Stomach smooth muscle (tissue), 2 donors: ENCODE data around the gene RXRB.

Source experiments
- H3K27ac ChIP-seq: one replicate; pipeline ENCODE4 v1.7.0; 2013; ENCODE audit warnings: mild to moderate bottlenecking, low read length, inconsistent platforms
- H3K27me3 ChIP-seq, 2 donors: one replicate each; pipeline ENCODE4 v1.7.0; 2013; ENCODE audit warnings: low read length in 2 of 2; ENCODE audit not compliant: insufficient read depth in 2 of 2, control insufficient read depth in 1 of 2
- H3K36me3 ChIP-seq, 2 donors: one replicate each; pipeline ENCODE4 v1.7.0; 2013; ENCODE audit warnings: low read length in 2 of 2; ENCODE audit not compliant: control insufficient read depth in 2 of 2, insufficient read depth in 2 of 2
- H3K4me1 ChIP-seq: one replicate; pipeline ENCODE4 v1.7.0; 2013; ENCODE audit warnings: low read length; ENCODE audit not compliant: control insufficient read depth, insufficient read depth
- H3K4me3 ChIP-seq, 2 donors: one replicate each; pipeline ENCODE4 v1.7.0; 2013; ENCODE audit warnings: low read length in 2 of 2
- H3K9ac ChIP-seq, 2 donors: one replicate each; pipeline ENCODE4 v1.7.0; 2013; ENCODE audit warnings: low read length in 2 of 2, mild to moderate bottlenecking in 1 of 2
- H3K9me3 ChIP-seq, 2 donors: one replicate each; pipeline ENCODE4 v1.7.0; 2013; ENCODE audit warnings: low read length in 2 of 2; ENCODE audit not compliant: control insufficient read depth in 2 of 2
- donor health status: healthy.
- donor health status: Pancreatic carcinoma.

RXRB gene

DNA sequence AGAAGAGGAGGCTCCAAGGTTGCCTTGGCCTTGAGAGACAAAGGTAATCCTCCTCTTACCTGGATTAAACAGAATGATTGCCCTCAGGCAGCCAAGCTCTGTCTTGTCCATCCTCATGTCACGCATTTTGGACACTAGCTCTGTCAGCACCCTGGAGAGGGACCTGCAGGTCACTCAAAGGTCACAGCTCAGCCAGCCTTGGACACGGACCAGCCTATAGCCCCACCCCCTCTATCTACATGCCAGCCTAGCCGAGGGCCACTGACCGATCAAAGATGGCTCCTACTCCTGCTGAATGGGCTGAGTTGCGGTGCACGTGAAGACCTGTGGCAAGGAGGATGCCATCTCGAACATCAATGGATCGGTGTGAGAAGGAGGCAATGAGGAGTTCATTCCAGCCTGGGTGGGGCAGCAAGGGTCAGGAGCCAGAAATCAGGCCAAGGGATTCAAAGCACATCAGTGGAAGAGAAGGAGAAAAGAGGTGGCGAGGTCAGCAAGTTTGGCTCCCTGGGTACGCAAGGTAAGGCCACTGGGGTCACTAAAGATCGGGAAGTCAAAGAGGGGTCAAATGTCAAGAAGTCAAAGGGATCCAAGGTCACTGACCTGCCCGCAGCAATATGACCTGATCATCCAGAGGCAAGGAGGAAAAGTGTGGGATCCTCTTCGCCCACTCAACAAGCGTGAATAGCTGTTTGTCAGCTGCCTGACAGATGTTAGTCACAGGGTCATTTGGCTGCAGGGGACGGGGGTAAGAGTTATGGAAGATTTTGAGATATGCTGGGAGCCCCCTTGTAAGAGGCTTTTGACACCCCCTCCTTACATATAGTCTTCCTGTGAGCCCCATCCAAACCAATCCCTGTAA lies 4.9 kb downstream of the RXRB start:
- H3K4me3 ChIP-seq, result no peak overlapping the region
- peaks cover 10 to 15% of the 10 kb centered on the region in 2 donors for H3K27me3 ChIP-seq
- peaks cover 24 to 31% of the 10 kb centered on the region in 2 donors for H3K36me3 ChIP-seq
- no peak overlapping the region for H3K27ac ChIP-seq
- peaks cover 34% of the 10 kb centered on the region for H3K4me1 ChIP-seq
- no peak overlapping the region for H3K9ac ChIP-seq
- no peaks in the 10 kb centered on the region for H3K9me3 ChIP-seq

DNA sequence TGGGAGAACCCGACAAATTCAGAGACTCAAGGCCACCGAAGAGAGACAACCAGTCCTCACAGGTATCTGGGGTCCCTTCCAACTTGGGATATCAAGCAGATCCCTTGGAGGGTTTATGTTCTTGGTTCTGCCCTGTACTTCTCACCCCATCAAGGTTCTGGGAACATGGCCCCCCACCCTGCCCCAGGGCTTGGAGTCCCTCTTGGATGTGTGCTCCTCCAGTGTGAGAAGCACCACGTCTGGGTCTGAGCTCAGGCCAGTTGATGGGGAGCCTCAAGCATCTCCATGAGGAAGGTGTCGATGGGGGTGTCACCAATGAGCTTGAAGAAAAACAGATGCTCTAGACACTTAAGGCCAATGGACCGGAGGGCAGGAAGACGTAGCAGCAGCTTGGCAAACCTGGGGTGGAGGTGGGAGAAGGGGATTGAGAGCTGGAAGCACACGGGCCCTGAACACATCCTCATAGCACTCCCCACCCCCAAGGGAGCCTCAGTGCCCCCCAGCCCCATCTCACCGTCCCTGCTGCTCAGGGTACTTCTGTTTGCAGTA lies 6.0 kb downstream of the RXRB start:
- Histone ChIP-seq H3K4me3 (no peak overlapping the region), H3K27me3 (peaks cover 14 to 21% of the 10 kb centered on the region in 2 donors), H3K4me1 (peaks cover 31% of the 10 kb centered on the region), H3K9me3 (no peaks in the 10 kb centered on the region), H3K9ac (no peak overlapping the region), H3K36me3 (peaks cover 24 to 31% of the 10 kb centered on the region in 2 donors), H3K27ac (peak overlapping the region; percentile 11)

DNA sequence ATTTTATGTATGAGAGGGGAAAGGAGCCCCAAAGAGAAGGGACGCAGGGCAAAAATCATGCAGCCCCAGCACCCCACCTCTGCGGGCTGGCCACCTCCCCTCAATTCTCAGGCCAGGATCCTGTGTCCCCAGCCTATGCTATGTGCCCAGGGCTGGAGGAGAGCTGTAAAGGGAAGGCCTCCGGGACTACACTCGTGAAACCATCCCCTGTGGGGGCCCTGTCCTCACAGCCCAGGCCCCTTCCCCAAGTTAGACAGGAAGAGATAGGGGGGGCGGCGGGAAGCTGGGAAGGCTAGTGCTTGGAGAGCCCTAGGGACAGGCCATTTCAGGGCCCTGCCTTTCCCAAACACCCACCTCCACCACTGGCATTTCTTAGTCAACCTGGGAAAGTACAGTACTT lies 6.8 kb downstream of the RXRB start:
- Histone ChIP-seq H3K27ac (peak overlapping the region; percentile 41), H3K36me3 (peaks cover 24 to 31% of the 10 kb centered on the region in 2 donors), H3K9ac (peak overlapping the region in 1 of 2 donors; percentile 2), H3K4me3 (peak overlapping the region; percentile 25 to 72), H3K4me1 (peaks cover 25% of the 10 kb centered on the region), H3K9me3 (no peaks in the 10 kb centered on the region), H3K27me3 (peaks cover 17 to 21% of the 10 kb centered on the region in 2 donors)

DNA sequence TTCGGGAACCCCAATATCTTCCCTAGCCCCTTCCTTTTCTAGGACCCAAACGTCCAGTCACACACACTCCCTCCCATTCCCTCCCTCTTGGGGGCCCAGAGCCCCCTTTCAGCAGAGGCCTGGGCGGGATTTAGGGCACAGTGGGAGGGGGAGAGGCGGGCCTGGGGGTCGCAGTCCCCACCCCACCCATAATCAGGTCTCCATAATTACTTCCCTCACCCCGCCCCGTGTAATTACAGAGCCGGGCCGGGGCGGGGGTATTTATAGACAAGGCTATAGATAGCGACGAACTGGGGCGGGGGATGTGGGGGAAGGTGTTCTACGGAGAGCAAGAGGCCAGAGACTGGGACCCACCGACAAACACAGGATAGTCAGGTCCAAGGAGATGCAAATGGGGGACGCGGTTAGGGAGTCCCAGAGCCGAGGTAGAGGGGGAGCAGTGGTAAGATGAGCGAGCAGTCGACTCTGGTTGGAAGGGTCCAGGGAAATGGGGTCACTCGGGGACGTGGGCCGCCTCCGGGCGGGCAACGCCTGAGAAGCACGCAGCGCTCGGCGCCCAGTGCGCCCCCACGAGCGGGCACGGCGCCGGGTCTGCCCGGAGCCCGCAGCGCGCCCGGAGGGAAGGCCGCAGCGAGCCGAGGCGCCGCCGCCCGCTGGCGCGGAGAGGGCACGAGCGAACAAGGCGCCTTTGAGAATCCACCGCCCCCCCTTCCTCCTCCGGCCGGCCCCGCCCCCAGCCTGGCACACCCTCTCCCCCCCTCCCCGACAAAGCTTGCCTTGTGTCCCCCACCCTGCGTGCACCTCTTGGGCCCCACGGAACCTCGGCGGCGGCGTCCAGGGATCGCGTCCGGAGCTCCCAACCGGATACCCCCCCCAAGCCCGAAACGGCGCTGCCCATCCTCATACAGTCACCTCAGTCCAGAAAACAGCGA lies 7.5 kb downstream of the RXRB start:
- H3K9ac ChIP-seq, result peak overlapping the region; percentile 60 to 63
- peaks cover 24 to 31% of the 10 kb centered on the region in 2 donors for H3K36me3 ChIP-seq
- H3K27ac ChIP-seq, result peak overlapping the region; percentile 41
- no peaks in the 10 kb centered on the region for H3K9me3 ChIP-seq
- peaks cover 18 to 21% of the 10 kb centered on the region in 2 donors for H3K27me3 ChIP-seq
- peaks cover 19% of the 10 kb centered on the region for H3K4me1 ChIP-seq
- peak overlapping the region; percentile 67 to 72 for H3K4me3 ChIP-seq

DNA sequence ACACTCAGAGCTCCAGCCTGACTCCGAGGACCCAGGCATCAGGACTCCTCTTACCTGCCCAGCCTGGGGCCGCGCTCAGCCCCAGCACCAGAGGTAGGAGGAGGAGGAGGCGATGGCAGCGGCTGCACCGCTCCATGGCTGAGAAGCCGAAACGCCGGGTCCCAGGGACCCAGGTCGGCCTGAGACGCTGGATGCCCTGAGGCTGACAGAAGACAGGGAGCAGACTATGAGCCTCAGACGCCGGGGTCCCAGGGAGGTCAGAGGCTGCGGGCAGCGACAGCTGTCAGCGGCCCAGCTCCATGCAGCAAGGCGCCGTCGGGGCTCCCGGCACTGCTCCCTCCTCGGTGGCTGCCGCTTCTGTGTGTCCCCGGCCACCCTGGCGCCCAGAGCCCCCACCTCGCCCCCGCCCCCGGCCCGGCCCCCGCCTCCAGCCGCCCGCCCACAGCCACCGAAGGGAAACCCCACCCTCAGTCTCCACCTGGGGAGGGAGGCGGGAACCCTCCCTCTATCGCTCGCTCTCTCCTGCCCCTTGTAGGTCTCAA lies 8.3 kb downstream of the RXRB start, which contains the start of gene COL11A2:
COL11A2 (minus strand) TSS at position 363 of the 542 bp plus-strand sequence; CDS start at position 136, 227 bp downstream.
- no peaks in the 10 kb centered on the region for H3K9me3 ChIP-seq
- peaks cover 18 to 21% of the 10 kb centered on the region in 2 donors for H3K27me3 ChIP-seq
- no peak within 1 kb of the TSS for H3K27ac ChIP-seq
- H3K9ac ChIP-seq, result peak within 1 kb of the TSS; percentile 60 to 63
- H3K36me3 ChIP-seq, result peaks cover 24 to 26% of the 10 kb centered on the region in 2 donors
- peak within 1 kb of the TSS; percentile 67 to 72 for H3K4me3 ChIP-seq
- H3K4me1 ChIP-seq, result peaks cover 18% of the 10 kb centered on the region

DNA sequence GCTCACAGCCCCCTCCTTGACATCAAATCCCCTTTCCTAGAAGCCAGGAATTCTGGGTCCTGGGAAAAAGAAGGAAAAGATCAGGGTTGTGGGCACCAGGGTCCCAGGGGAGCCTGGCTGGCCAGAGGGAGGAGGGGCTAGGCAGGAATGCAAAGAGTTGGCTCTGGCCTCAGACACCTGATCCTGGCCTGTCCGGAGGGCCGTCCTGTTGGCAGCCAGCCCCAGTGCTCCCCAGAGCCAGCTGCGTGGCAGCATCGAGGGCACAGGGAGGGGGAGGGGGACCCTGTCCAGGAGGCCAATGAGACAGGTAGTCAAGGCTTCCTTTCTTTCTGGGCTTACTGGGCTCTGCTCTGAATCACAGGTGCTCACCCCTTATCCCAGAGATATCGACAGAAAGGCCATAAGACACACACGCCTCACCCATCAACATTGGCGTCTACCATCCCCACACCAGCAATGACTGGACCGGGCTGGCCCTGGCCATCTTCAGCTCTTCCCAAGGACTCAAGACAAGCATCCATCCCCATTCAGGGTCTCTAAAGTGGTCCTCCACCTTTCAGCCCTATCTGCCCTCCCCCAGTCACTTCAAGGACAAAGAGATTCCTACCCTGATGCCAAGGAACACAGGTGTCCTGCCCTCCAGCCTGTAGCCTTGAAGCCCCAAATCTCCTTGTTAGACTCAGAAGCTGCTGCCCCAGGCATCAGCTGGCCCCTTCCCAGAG lies 8.9 kb downstream of the RXRB start:
- H3K4me3 ChIP-seq, result no peak overlapping the region
- H3K36me3 ChIP-seq, result peaks cover 21 to 23% of the 10 kb centered on the region in 2 donors
- H3K9me3 ChIP-seq, result no peaks in the 10 kb centered on the region
- H3K9ac ChIP-seq, result no peak overlapping the region
- H3K27ac ChIP-seq, result no peak overlapping the region
- H3K4me1 ChIP-seq, result peaks cover 18% of the 10 kb centered on the region
- peaks cover 20 to 21% of the 10 kb centered on the region in 2 donors for H3K27me3 ChIP-seq

DNA sequence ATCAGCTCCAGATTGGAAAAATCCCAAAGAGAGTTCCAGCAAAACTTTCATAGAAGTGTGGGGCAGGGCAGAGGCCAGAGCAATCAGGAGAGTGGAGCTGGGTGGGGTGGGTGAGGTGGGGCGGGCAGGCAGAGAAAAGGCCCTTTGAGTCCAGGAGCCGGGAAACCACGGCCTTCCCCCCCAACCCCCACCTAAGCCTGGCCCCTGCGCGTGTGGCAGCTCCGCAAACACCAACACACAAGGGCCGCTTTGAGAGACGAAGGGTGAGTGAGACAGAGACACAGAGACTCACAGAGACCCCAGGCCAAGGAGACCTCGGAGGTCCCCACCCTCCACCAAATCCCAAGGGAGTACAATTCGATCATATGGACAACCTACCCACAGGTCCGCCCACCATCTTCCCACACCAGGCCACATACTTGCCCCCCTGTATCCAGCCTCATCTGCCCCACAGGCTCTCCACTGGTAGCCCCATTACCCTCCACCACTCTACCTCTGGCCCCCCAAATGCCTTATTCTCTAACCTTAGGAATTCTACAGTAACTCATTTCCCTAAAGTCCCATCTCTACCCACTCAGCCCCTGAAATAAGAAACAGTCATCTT lies 9.9 kb downstream of the RXRB start:
- H3K9ac ChIP-seq, result no peak overlapping the region
- peaks cover 14% of the 10 kb centered on the region in 2 donors for H3K36me3 ChIP-seq
- no peak overlapping the region for H3K27ac ChIP-seq
- peaks cover 20 to 23% of the 10 kb centered on the region in 2 donors for H3K27me3 ChIP-seq
- no peaks in the 10 kb centered on the region for H3K9me3 ChIP-seq
- H3K4me3 ChIP-seq, result no peak overlapping the region
- H3K4me1 ChIP-seq, result peaks cover 18% of the 10 kb centered on the region

DNA sequence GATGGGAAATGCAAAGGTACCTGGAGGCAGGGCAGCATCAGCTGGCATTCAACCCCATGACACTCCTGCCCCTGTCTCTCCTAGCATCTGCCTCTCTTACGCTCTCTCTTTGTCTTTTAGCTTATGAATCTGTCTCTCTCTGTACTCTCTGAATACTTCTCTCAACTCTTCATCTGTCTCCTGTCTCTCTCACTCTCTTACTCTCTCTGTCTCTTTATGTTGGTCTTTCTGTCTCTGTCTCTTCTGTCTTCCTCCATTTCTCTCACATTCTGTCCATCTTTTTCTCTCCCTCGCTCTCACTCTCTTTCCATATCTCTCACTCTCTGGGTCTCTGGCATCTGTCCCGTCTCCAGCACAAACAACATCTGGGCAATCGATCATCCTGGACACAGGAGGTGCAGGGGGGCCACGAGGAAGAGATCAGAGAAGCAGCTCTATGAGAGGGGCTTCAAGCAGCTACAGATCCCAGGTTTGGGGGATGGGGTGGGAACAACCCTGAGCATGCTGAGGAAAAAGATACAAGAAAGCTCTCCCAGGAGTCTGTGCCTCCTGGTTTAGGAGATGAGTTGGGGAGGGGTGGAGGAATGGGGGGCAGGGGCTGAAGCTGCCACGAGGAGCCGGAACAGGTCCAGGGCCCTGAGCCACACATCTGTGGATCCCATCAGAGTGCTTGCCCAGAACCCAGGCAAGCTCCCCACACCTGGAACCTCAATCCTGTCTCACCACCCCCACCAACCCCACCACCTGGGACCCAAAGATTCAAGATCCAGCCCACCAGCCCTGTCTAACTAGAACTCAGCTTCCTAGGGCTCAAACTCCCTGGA lies 10.6 kb downstream of the RXRB start:
- H3K27ac ChIP-seq, result no peak overlapping the region
- H3K9me3 ChIP-seq, result no peaks in the 10 kb centered on the region
- no peak overlapping the region for H3K9ac ChIP-seq
- peaks cover 20 to 26% of the 10 kb centered on the region in 2 donors for H3K27me3 ChIP-seq
- peaks cover 6 to 7% of the 10 kb centered on the region in 2 donors for H3K36me3 ChIP-seq
- no peak overlapping the region for H3K4me3 ChIP-seq
- peaks cover 14% of the 10 kb centered on the region for H3K4me1 ChIP-seq

DNA sequence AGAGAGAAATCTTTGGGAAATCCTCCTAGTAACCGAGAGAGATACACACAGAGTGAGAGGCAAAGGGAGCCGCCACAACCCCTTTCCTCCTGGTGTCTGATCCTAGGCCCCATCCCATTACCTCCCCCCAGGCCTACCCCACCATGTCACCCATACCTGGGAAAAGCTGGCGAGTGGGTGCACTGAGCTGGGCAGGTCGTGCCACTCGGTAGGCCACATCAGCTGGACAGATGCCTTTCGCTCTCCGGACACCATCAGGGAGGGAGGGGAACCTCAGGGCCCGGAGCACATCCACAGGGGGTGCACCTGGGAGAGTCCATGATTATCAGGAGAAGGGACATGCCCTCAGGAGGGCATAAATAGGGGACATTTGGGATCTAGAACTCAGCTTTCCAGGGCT lies 11.3 kb downstream of the RXRB start:
- H3K9me3 ChIP-seq, result no peaks in the 10 kb centered on the region
- H3K27me3 ChIP-seq, result peaks cover 20 to 26% of the 10 kb centered on the region in 2 donors
- H3K36me3 ChIP-seq, result peaks cover 0 to 1% of the 10 kb centered on the region in 2 donors
- H3K27ac ChIP-seq, result no peak overlapping the region
- H3K4me3 ChIP-seq, result no peak overlapping the region
- no peak overlapping the region for H3K9ac ChIP-seq
- H3K4me1 ChIP-seq, result peaks cover 14% of the 10 kb centered on the region
